ENCODE results near the gene ATP11A.

GRCh38 chr13:112836940-112837339, 147.1 kb downstream of the ATP11A start:
- TF ChIP-seq CTCF (IDR thresholded peaks at IDR 0.05) = no peak
- no peak for TF ChIP-seq POLR2A (IDR thresholded peaks at IDR 0.05)
- no peak for TF ChIP-seq POLR2AphosphoS5 (IDR thresholded peaks at IDR 0.05)
